Nephron (organoid): ENCODE data around the gene FAM3B.

Source experiments
- H3K27ac Mint-ChIP-seq, 3 experiments: 2 replicates each; pipeline ENCODE4 v1.8.0; 2020; ENCODE audit warnings: mixed read lengths in 3 of 3, mild to moderate bottlenecking in 2 of 3, moderate library complexity in 1 of 3
- H3K27me3 Mint-ChIP-seq: 2 replicates; pipeline ENCODE4 v1.8.0; 2021; ENCODE audit warnings: low read depth, mild to moderate bottlenecking, moderate library complexity, mixed read lengths
- H3K36me3 Mint-ChIP-seq: 2 replicates; pipeline ENCODE4 v1.8.0; 2020; ENCODE audit warnings: low read depth, mixed read lengths
- H3K4me1 Mint-ChIP-seq: 2 replicates; pipeline ENCODE4 v1.8.0; 2020; ENCODE audit warnings: mixed read lengths
- H3K4me3 Mint-ChIP-seq, 3 experiments: 2 replicates each; pipeline ENCODE4 v1.8.0; 2020; ENCODE audit warnings: mild to moderate bottlenecking in 3 of 3, mixed read lengths in 3 of 3, moderate library complexity in 2 of 3
- H3K9me3 Mint-ChIP-seq: 2 replicates; pipeline ENCODE4 v1.8.0; 2020; ENCODE audit warnings: mixed read lengths
- TF ChIP-seq, protein P1 (sequence below), 3 experiments: fragments of 200-600 bp; sonication (generic); IDR thresholded peaks; one replicate each; pipeline ENCODE4 v1.5.0; 2021; ENCODE audit warnings: antibody characterized with exemption in 3 of 3; ENCODE audit not compliant: unreplicated experiment in 3 of 3

Gene FAM3B

DNA sequence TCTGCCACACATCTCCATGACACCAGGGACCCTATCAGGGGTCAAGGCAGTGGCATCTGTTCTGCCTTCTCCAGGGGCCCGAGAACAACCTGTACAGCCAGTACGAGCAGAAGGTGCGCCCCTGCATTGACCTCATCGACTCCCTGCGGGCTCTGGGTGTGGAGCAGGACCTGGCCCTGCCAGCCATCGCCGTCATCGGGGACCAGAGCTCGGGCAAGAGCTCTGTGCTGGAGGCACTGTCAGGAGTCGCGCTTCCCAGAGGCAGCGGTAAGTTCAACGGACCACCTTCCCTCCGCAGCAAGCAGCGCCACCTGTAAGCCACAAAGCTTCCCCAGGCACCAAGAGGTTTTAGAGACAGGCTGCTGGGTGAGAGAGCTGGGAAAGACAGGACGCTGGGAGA lies 61.1 kb downstream of the FAM3B start:
- Mint-ChIP-seq H3K4me1 (no peaks in the 10 kb centered on the region), H3K27me3 (peaks cover 11% of the 10 kb centered on the region), H3K9me3 (peaks cover 6% of the 10 kb centered on the region), H3K27ac (no peak overlapping the region), H3K4me3 (no peak overlapping the region), H3K36me3 (no peaks in the 10 kb centered on the region)
- TF ChIP-seq, protein P1, sequence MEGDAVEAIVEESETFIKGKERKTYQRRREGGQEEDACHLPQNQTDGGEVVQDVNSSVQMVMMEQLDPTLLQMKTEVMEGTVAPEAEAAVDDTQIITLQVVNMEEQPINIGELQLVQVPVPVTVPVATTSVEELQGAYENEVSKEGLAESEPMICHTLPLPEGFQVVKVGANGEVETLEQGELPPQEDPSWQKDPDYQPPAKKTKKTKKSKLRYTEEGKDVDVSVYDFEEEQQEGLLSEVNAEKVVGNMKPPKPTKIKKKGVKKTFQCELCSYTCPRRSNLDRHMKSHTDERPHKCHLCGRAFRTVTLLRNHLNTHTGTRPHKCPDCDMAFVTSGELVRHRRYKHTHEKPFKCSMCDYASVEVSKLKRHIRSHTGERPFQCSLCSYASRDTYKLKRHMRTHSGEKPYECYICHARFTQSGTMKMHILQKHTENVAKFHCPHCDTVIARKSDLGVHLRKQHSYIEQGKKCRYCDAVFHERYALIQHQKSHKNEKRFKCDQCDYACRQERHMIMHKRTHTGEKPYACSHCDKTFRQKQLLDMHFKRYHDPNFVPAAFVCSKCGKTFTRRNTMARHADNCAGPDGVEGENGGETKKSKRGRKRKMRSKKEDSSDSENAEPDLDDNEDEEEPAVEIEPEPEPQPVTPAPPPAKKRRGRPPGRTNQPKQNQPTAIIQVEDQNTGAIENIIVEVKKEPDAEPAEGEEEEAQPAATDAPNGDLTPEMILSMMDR (IDR thresholded peaks at IDR 0.05; ENCODE audit: unreplicated experiment in 3 of 3) = no peak

DNA sequence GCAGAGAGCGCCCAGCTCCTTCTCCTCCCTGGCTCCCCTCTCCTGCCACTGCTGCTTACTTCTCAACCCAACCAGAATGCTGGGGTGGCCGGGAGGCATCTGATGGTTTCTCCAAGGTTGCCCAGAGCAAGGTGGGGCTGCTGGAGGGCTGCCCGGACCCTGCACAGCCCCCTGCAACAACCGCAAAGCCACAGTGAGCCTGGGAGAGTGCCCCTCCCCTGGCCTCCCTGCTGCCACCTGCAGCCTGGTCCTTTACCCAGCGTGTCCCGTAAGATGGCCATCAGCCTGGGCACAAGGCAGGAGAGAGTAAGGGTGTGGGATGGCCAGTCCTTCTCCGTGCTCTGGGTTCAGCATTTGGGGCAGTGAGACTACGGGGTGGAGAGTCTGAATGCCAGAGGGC lies 62.2 kb downstream of the FAM3B start:
- Mint-ChIP-seq H3K4me3 (no peak overlapping the region), H3K27ac (no peak overlapping the region), H3K4me1 (no peaks in the 10 kb centered on the region), H3K36me3 (no peaks in the 10 kb centered on the region), H3K27me3 (peaks cover 11% of the 10 kb centered on the region), H3K9me3 (peaks cover 6% of the 10 kb centered on the region)
- TF ChIP-seq, protein P1 (IDR thresholded peaks at IDR 0.05; ENCODE audit: unreplicated experiment in 3 of 3) = no peak

DNA sequence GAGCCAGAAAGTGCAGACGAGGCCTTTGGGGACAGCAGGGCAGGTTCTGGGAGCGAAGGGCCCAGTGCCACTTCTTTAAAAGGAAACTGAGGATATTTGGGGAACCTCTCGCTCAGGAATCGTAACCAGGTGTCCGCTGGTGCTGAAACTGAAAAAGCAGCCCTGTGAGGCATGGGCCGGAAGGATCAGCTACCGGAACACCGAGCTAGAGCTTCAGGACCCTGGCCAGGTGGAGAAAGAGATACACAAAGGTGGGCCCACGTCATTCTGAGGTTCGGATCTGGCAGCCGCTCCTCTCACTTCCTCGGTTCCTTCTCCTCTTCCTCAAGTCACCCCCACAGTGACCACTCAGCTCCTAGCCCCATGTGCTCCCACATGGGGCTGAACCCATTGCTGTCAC lies 63.3 kb downstream of the FAM3B start:
- TF ChIP-seq, protein P1 (IDR thresholded peaks at IDR 0.05; ENCODE audit: unreplicated experiment in 3 of 3) = no peak
- no peaks in the 10 kb centered on the region for H3K4me1 Mint-ChIP-seq
- H3K9me3 Mint-ChIP-seq = peaks cover 6% of the 10 kb centered on the region
- H3K27me3 Mint-ChIP-seq = peaks cover 8% of the 10 kb centered on the region
- no peaks in the 10 kb centered on the region for H3K36me3 Mint-ChIP-seq
- H3K27ac Mint-ChIP-seq = no peak overlapping the region
- H3K4me3 Mint-ChIP-seq = no peak overlapping the region

DNA sequence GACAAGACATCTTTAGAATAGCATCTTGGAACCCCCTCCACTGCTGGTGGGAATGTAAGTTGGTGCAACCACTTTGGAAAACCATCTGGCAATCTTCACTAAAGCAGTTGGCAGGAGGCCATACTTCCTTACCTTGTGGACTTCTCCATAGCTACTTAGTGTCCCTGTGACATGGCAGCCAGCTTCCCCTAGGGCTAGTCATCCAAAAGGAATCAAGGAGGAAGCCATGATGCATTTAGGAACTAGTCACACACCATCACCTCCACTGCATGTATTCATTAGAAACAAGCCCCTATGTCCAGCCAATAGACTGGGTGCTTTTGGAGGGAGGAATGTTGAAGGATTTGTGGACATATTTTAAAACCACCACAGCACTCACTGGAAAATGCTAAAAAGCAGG lies 65.1 kb downstream of the FAM3B start:
- peaks cover 5% of the 10 kb centered on the region for H3K27me3 Mint-ChIP-seq
- H3K27ac Mint-ChIP-seq = no peak overlapping the region
- H3K9me3 Mint-ChIP-seq = peaks cover 11% of the 10 kb centered on the region
- H3K4me1 Mint-ChIP-seq = peaks cover under 1% of the 10 kb centered on the region
- H3K4me3 Mint-ChIP-seq = no peak overlapping the region
- no peaks in the 10 kb centered on the region for H3K36me3 Mint-ChIP-seq
- TF ChIP-seq, protein P1 (IDR thresholded peaks at IDR 0.05; ENCODE audit: unreplicated experiment in 3 of 3) = no peak

DNA sequence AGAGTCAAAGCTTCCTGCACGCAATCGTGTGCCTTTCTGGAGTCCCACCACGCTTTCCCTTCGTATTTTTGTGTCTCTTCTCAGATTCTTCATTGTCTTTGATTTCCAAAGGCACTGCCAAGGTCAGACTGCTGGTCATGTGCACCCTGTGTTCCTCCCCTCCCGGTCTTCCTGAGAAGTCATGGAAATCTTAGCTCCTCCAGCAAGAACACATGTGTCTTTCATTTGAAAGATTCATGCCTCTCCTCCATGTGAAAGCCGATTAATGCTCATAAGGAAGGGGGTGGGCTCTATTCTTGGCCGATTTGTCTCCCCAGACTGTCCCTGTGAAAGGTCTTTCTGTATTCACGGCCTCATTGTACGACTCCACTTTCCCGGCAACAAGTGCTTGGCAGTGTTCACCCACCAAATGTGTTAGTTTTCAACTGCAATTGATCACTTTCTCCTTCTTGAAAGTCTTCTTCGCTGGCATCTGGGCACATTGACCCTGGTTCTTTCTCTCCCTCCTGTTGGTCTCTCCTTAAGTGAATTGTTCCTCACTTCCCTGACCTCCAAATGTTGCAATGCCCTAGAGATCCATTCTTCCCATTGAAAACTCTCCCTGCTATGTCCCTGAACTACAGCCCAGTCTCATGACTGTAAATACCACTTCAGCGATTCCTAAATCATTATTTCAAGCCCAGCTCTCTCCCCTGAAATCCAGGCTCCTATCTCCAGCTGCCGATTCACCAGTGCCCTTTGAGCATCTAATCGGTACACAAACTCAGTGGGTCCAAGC lies 70.6 kb downstream of the FAM3B start:
- Mint-ChIP-seq H3K4me1 (peaks cover 10% of the 10 kb centered on the region), H3K9me3 (peaks cover 8% of the 10 kb centered on the region), H3K27ac (peak overlapping the region; percentile 27 to 60 (median 57)), H3K27me3 (peaks cover 8% of the 10 kb centered on the region), H3K4me3 (no peak overlapping the region), H3K36me3 (no peaks in the 10 kb centered on the region)
- TF ChIP-seq, protein P1 (IDR thresholded peaks at IDR 0.05; ENCODE audit: unreplicated experiment in 3 of 3) = no peak

DNA sequence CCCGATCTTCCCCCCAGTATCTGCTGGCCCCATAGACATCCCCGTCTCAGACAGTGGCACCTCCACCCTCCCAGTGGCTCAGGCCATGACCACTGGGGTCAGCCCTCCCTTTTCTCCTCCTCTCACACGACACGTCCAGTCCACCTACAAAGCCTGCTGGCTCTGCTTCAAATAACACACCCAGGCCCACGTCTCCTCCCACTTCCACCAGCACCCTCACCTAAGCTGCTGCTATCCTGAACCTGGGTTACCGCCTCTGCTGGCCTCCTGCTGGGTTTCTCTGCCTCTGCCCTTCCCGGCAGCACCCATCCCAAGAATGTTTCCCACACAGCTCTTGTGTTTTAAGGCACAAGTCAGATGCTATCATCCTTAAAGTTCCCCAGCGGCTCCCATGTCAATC lies 71.2 kb downstream of the FAM3B start:
- H3K36me3 Mint-ChIP-seq = no peaks in the 10 kb centered on the region
- peaks cover 8% of the 10 kb centered on the region for H3K9me3 Mint-ChIP-seq
- TF ChIP-seq, protein P1 (IDR thresholded peaks at IDR 0.05; ENCODE audit: unreplicated experiment in 3 of 3) = no peak
- peaks cover 8% of the 10 kb centered on the region for H3K27me3 Mint-ChIP-seq
- no peak overlapping the region for H3K4me3 Mint-ChIP-seq
- peak overlapping the region in 2 of 3 experiments; percentile 5 to 60 for H3K27ac Mint-ChIP-seq
- H3K4me1 Mint-ChIP-seq = peaks cover 10% of the 10 kb centered on the region
